Chondrocyte (in vitro differentiated cells): ENCODE measurements around the gene GSTM2. TPM values are rescaled to one million over a fixed set of nuclear protein-coding genes. Genes with fewer than 3 reads are reported as not detected.
A peak's percentile ranks its signal among the peaks of the same experiment; 100 is the strongest.

Source experiments
- DNase-seq: peaks from one replicate; pipeline ENCODE4 v3.0.0; 2021; ENCODE audit warnings: mixed read lengths, low spot score
- H3K27ac Mint-ChIP-seq: one replicate; pipeline ENCODE4 v1.8.0; 2021; ENCODE audit warnings: mild to moderate bottlenecking, moderate library complexity, mixed read lengths; ENCODE audit not compliant: unreplicated experiment
- H3K27me3 Mint-ChIP-seq: 2 replicates; pipeline ENCODE4 v1.8.0; 2021; ENCODE audit warnings: low read depth, mixed read lengths
- H3K36me3 Mint-ChIP-seq: 2 replicates; pipeline ENCODE4 v1.8.0; 2021; ENCODE audit warnings: low read depth, mixed read lengths
- H3K4me1 Mint-ChIP-seq: 2 replicates; pipeline ENCODE4 v1.8.0; 2021; ENCODE audit warnings: low read depth, mild to moderate bottlenecking, mixed read lengths
- H3K4me3 Mint-ChIP-seq: one replicate; pipeline ENCODE4 v1.8.0; 2021; ENCODE audit warnings: mild to moderate bottlenecking, moderate library complexity, mixed read lengths; ENCODE audit not compliant: unreplicated experiment
- H3K9me3 Mint-ChIP-seq: 2 replicates; pipeline ENCODE4 v1.8.0; 2021; ENCODE audit warnings: low read depth, mixed read lengths
- CTCF ChIP-seq: fragments of 200-600 bp; sonication (generic); IDR thresholded peaks from 2 replicates; pipeline ENCODE4 v1.5.0; 2021; ENCODE audit warnings: antibody characterized with exemption, mild to moderate bottlenecking, moderate library complexity
- total RNA-seq: library from RNA; stranded (reverse); gene quantifications from 3 replicates; pipeline ENCODE4 v1.2.1, GENCODE V29; 2021

The GSTM2 gene
- total RNA-seq, 1 donor from 2014 or later, result 25.8 TPM

GRCh38 chr1:109634771-109635750 lies 32.8 kb upstream of the GSTM2 start:
- DNase-seq, result no peak

GRCh38 chr1:109635862-109636200 lies 32.0 kb upstream of the GSTM2 start:
- no peak for TF ChIP-seq CTCF
- H3K4me3 Mint-ChIP-seq, result no peak overlapping the region
- DNase-seq, result no peak
- no peaks in the 10 kb centered on the region for H3K27me3 Mint-ChIP-seq
- peaks cover 6% of the 10 kb centered on the region for H3K4me1 Mint-ChIP-seq
- no peak overlapping the region for H3K27ac Mint-ChIP-seq
- H3K9me3 Mint-ChIP-seq, result no peaks in the 10 kb centered on the region
- peaks cover 6% of the 10 kb centered on the region for H3K36me3 Mint-ChIP-seq

More at GRCh38 chr1:109634771-109635750, 32.8 kb upstream of the GSTM2 start:
- H3K4me1 Mint-ChIP-seq, result peaks cover 6% of the 10 kb centered on the region
- no peaks in the 10 kb centered on the region for H3K27me3 Mint-ChIP-seq
- H3K4me3 Mint-ChIP-seq, result no peak overlapping the region
- TF ChIP-seq CTCF, result no peak
- no peak overlapping the region for H3K27ac Mint-ChIP-seq
- H3K9me3 Mint-ChIP-seq, result no peaks in the 10 kb centered on the region
- H3K36me3 Mint-ChIP-seq, result peaks cover 8% of the 10 kb centered on the region

DNA sequence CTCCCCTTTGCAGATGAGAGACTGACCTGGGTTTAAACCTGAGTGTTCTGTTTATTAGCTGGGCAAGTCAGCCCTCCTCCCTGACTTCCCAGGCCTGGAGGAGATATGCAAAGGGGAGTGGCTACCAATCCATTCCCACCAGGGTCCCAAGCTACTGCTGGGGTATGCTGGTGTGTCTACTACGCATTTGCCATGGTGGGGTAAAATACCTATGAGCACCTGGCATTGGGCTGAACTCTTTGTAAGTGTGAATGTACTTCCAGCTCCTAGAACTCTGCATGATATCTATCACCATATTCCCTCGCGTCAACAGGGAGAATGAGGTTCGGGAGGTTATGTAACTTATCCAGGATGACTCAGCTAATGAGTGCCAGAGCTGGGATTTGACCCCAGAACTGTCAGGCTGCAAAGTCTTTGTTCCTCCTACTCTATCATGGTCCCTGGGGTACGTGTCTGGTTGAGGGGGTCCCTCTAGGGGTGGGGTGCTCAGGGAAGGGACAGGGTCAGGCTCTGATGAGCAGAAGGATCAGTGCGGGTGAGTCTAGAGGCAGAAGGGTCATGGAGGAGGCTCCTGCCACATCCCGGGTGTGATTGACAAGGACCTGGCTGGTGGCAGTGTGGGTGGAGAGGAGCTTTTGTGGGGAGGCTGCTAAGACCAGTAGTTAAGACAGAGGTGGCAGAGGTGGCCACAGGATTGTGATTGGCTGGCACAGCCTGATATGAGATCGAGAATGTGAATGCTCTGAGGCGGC lies 31.5 kb upstream of the GSTM2 start:
- Mint-ChIP-seq H3K4me3 (no peak overlapping the region), H3K36me3 (peaks cover 3% of the 10 kb centered on the region), H3K4me1 (peaks cover 6% of the 10 kb centered on the region), H3K27ac (no peak overlapping the region), H3K27me3 (no peaks in the 10 kb centered on the region), H3K9me3 (no peaks in the 10 kb centered on the region)
- DNase-seq, result no peak
- TF ChIP-seq CTCF, result no peak

- no peak overlapping the region for H3K27ac Mint-ChIP-seq
- no peaks in the 10 kb centered on the region for H3K9me3 Mint-ChIP-seq
- H3K36me3 Mint-ChIP-seq, result no peaks in the 10 kb centered on the region
- no peak for TF ChIP-seq CTCF
- no peak overlapping the region for H3K4me3 Mint-ChIP-seq
- DNase-seq, result no peak
- H3K27me3 Mint-ChIP-seq, result no peaks in the 10 kb centered on the region
- H3K4me1 Mint-ChIP-seq, result peaks cover 6% of the 10 kb centered on the region
Measured at GRCh38 chr1:109637446-109637845, 30.4 kb upstream of the GSTM2 start.

DNA sequence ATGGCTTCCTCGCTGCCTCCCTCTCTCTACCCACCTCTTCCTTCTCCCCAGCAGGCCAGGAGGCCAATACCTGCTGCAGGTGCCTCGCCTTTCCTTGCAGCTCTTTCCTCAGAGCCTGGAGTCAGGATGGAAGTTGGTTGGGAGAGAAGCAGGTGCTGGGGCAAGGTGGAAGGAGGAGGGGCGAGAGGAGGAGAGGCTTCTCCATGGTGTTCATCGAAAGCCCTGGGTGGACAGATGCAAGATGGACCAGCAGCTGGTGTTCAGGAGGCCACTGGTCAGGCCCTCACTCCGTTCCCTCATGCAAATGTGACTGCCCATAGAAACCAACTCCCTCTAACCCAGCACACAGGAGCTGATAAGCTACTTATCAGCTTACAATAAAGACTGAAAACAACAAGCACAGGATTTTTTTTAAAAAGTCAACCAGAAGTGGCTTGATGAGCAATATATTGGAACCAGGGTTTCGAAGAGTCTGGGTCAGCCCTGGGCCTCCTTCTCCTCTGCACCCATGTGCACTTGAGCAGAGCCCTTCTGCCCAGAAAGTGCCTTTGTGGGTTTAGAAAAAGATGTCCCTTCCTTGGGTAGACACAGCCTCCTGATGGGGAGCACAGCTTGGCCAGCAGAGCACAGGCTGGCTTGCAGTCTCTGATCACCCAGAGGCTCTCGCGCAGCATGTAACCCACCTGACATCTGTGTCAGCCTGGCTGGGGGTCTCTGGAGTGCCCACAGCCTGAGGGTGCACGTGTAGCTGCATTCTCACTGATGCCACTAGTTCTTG lies 28.6 kb upstream of the GSTM2 start:
- peak; percentile 60 for DNase-seq
- no peaks in the 10 kb centered on the region for H3K27me3 Mint-ChIP-seq
- no peak overlapping the region for H3K4me3 Mint-ChIP-seq
- no peaks in the 10 kb centered on the region for H3K36me3 Mint-ChIP-seq
- H3K27ac Mint-ChIP-seq, result no peak overlapping the region
- peaks cover 12% of the 10 kb centered on the region for H3K4me1 Mint-ChIP-seq
- no peaks in the 10 kb centered on the region for H3K9me3 Mint-ChIP-seq
- no peak for TF ChIP-seq CTCF
